ENCODE measurements around the gene PPP2R5C.

The PPP2R5C gene

GRCh38 chr14:101975231-101975630 is 213.7 kb downstream of the PPP2R5C start:
- POLR2A ChIA-PET, result no interaction called here
- Histone ChIP-seq H3K36me3 (ENCODE audit: control insufficient read depth in 2 of 2, insufficient read depth in 1 of 2, low read length in 2 of 2) (peaks cover 40 to 53% of the 10 kb centered on the region in 2 experiments), H3K27ac (ENCODE audit: extremely low read depth, low read depth, low read length) (no peak overlapping the region), H3K9me3 (ENCODE audit: control insufficient read depth, insufficient read depth, low read depth, low read length) (no peaks in the 10 kb centered on the region), H3K4me3 (ENCODE audit: low read depth, low read length) (no peak overlapping the region), H3K4me1 (ENCODE audit: control insufficient read depth, insufficient read depth, low read length) (0 out of 2 replicates have a peak, but pooled peaks cover 4% of the 10 kb centered on the region)
- TF ChIP-seq ZNF558 (tag by site-specific recombination; IDR thresholded peaks at IDR 0.05) (no peak), ZSCAN18 (tag by site-specific recombination; IDR thresholded peaks at IDR 0.05) (no peak), PBX3 (CRISPR knock-in tag; IDR thresholded peaks at IDR 0.05) (no peak), ZNF2 (tag by site-specific recombination; IDR thresholded peaks at IDR 0.05) (no peak), MEIS1 (CRISPR knock-in tag; IDR thresholded peaks at IDR 0.05; ENCODE audit: borderline replicate concordance) (no peak), REST (tag by site-specific recombination; IDR thresholded peaks at IDR 0.05) (no peak), ZNF555 (tag by site-specific recombination; conservative IDR thresholded peaks at IDR 0.05) (no peak)
- CTCF ChIA-PET, result interaction anchor here (0.8 to 1.1 kb wide), 3 partner anchors 14 to 268 kb away, joined by 3 to 5 read pairs (median 4); no protein-coding TSS in a partner anchor

All from HEK293 (cell line).